Measurements from ENCODE around the gene LIPC. TPM values are rescaled to one million over a fixed set of nuclear protein-coding genes. Genes with fewer than 3 reads are reported as not detected.

LIPC gene
- total and polyA plus RNA-seq, 2 experiments from 2014 or later, result not detected

GRCh38 chr15:58423831-58424608, 7.8 kb upstream of the LIPC start (continued):
- TF ChIP-seq ZNF462 (CRISPR knock-in tag; IDR thresholded peaks at IDR 0.05), result no peak
- TF ChIP-seq, protein P1, sequence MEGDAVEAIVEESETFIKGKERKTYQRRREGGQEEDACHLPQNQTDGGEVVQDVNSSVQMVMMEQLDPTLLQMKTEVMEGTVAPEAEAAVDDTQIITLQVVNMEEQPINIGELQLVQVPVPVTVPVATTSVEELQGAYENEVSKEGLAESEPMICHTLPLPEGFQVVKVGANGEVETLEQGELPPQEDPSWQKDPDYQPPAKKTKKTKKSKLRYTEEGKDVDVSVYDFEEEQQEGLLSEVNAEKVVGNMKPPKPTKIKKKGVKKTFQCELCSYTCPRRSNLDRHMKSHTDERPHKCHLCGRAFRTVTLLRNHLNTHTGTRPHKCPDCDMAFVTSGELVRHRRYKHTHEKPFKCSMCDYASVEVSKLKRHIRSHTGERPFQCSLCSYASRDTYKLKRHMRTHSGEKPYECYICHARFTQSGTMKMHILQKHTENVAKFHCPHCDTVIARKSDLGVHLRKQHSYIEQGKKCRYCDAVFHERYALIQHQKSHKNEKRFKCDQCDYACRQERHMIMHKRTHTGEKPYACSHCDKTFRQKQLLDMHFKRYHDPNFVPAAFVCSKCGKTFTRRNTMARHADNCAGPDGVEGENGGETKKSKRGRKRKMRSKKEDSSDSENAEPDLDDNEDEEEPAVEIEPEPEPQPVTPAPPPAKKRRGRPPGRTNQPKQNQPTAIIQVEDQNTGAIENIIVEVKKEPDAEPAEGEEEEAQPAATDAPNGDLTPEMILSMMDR (conservative IDR thresholded peaks at IDR 0.05; ENCODE audit: low read depth in 2 of 2), result no peak
- no peak for TF ChIP-seq ETS1 (IDR thresholded peaks at IDR 0.05)
- TF ChIP-seq EZH2phosphoT487 (IDR thresholded peaks at IDR 0.05; ENCODE audit: unreplicated experiment), result no peak
- TF ChIP-seq EZH2 (IDR thresholded peaks at IDR 0.05; ENCODE audit: low read depth, unreplicated experiment), result no peak
- no peak for TF ChIP-seq CREB1 (CRISPR knock-in tag; IDR thresholded peaks at IDR 0.05; ENCODE audit: low read depth)
